Measurements from ENCODE around the gene METRNL. TPM values are rescaled to one million over a fixed set of nuclear protein-coding genes. Genes with fewer than 3 reads are reported as not detected.
A peak's percentile ranks its signal among the peaks of the same experiment; 100 is the strongest.

Gene METRNL
- total RNA-seq, 1 experiment from 2014 or later, result 29.0 TPM

- intact Hi-C loops (cut with micrococcal nuclease; ENCODE audit: unreplicated experiment), result no loop called here
Observed at GRCh38 chr17:83067718-83068261, 11.6 kb upstream of the METRNL start.

GRCh38 chr17:83068641-83069570 is 10.5 kb upstream of the METRNL start:
- Mint-ChIP-seq H3K9me3 (ENCODE audit: low read depth, unreplicated experiment) (no peaks in the 10 kb centered on the region), H3K4me1 (ENCODE audit: low read depth, unreplicated experiment) (peaks cover 10% of the 10 kb centered on the region), H3K27ac (ENCODE audit: unreplicated experiment) (no peak overlapping the region), H3K4me3 (ENCODE audit: low read depth, unreplicated experiment) (no peak overlapping the region), H3K36me3 (ENCODE audit: insufficient read depth, unreplicated experiment) (peaks cover 12% of the 10 kb centered on the region), H3K27me3 (ENCODE audit: unreplicated experiment) (peaks cover 12% of the 10 kb centered on the region)
- CTCF ChIA-PET, result no interaction called here
- no peak for TF ChIP-seq CTCF (IDR thresholded peaks at IDR 0.05; ENCODE audit: unreplicated experiment)
- BruUV-seq (replicated peaks), result no TSS peak
- no peak for DNase-seq
- intact Hi-C loops (cut with micrococcal nuclease; ENCODE audit: unreplicated experiment), result no loop called here

More at GRCh38 chr17:83067718-83068261, 11.6 kb upstream of the METRNL start:
- Mint-ChIP-seq H3K27ac (ENCODE audit: unreplicated experiment) (peak overlapping the region; percentile 53), H3K4me3 (ENCODE audit: low read depth, unreplicated experiment) (no peak overlapping the region), H3K4me1 (ENCODE audit: low read depth, unreplicated experiment) (no peaks in the 10 kb centered on the region), H3K9me3 (ENCODE audit: low read depth, unreplicated experiment) (no peaks in the 10 kb centered on the region), H3K36me3 (ENCODE audit: insufficient read depth, unreplicated experiment) (peaks cover 5% of the 10 kb centered on the region), H3K27me3 (ENCODE audit: unreplicated experiment) (peaks cover 12% of the 10 kb centered on the region)
- CTCF ChIA-PET, result no interaction called here
- no TSS peak for BruUV-seq (replicated peaks)
- TF ChIP-seq CTCF (IDR thresholded peaks at IDR 0.05; ENCODE audit: unreplicated experiment), result no peak
- DNase-seq, result no peak

- BruUV-seq (replicated peaks), result no TSS peak
- TF ChIP-seq CTCF (IDR thresholded peaks at IDR 0.05; ENCODE audit: unreplicated experiment), result no peak
- CTCF ChIA-PET, result no interaction called here
- Mint-ChIP-seq H3K4me3 (ENCODE audit: low read depth, unreplicated experiment) (no peak overlapping the region), H3K36me3 (ENCODE audit: insufficient read depth, unreplicated experiment) (peaks cover 12% of the 10 kb centered on the region), H3K4me1 (ENCODE audit: low read depth, unreplicated experiment) (peaks cover 13% of the 10 kb centered on the region), H3K27me3 (ENCODE audit: unreplicated experiment) (peaks cover 12% of the 10 kb centered on the region), H3K9me3 (ENCODE audit: low read depth, unreplicated experiment) (no peaks in the 10 kb centered on the region), H3K27ac (ENCODE audit: unreplicated experiment) (no peak overlapping the region)
- no peak for DNase-seq
- intact Hi-C loops (cut with micrococcal nuclease; ENCODE audit: unreplicated experiment), result no loop called here
Observed at GRCh38 chr17:83069571-83069906, 9.9 kb upstream of the METRNL start.

- Mint-ChIP-seq H3K27me3 (ENCODE audit: unreplicated experiment) (peaks cover 12% of the 10 kb centered on the region), H3K4me3 (ENCODE audit: low read depth, unreplicated experiment) (no peak overlapping the region), H3K9me3 (ENCODE audit: low read depth, unreplicated experiment) (no peaks in the 10 kb centered on the region), H3K4me1 (ENCODE audit: low read depth, unreplicated experiment) (peaks cover 13% of the 10 kb centered on the region), H3K36me3 (ENCODE audit: insufficient read depth, unreplicated experiment) (peaks cover 12% of the 10 kb centered on the region), H3K27ac (ENCODE audit: unreplicated experiment) (no peak overlapping the region)
- no peak for TF ChIP-seq CTCF (IDR thresholded peaks at IDR 0.05; ENCODE audit: unreplicated experiment)
- DNase-seq, result no peak
- intact Hi-C loops (cut with micrococcal nuclease; ENCODE audit: unreplicated experiment), result no loop called here
- CTCF ChIA-PET, result no interaction called here
- no TSS peak for BruUV-seq (replicated peaks)
Observed at GRCh38 chr17:83069931-83070742, 9.3 kb upstream of the METRNL start.

All from Calu3 (cell line).